Activated T-helper 1 cell treated with anti-CD3 and anti-CD28 coated beads, Interleukin-12 subunit alpha, Interleukin-12 subunit beta, Interleukin-2, Interleukin-4 antibody, amounts not matched to agents 30 ng/mL and 10 ng/mL and 1 ng/mL, durations not matched to agents 14 hours and 24 hours and 36 hours (primary cell): ENCODE measurements around the gene SMIM41. TPM values are rescaled to one million over a fixed set of nuclear protein-coding genes. Genes with fewer than 3 reads are reported as not detected.
"Not testable (repeated sequence)": the region's sequence is repeated elsewhere in the genome, so short reads cannot be mapped to it uniquely, and the experiment has no call there.

ENCODE experiments used
- DNase-seq: peaks from one replicate; pipeline ENCODE4 v3.0.0; 2021; ENCODE audit warnings: low spot score
- H3K27ac Mint-ChIP-seq: one replicate; pipeline ENCODE4 v1.8.0; 2021; ENCODE audit warnings: mild to moderate bottlenecking, mixed read lengths
- H3K27me3 Mint-ChIP-seq: one replicate; pipeline ENCODE4 v1.8.0; 2022; ENCODE audit warnings: mild to moderate bottlenecking, moderate library complexity, mixed read lengths; ENCODE audit not compliant: insufficient read depth
- H3K36me3 Mint-ChIP-seq: one replicate; pipeline ENCODE4 v1.8.0; 2021; ENCODE audit warnings: low read depth, mixed read lengths
- H3K4me1 Mint-ChIP-seq: one replicate; pipeline ENCODE4 v1.8.0; 2021; ENCODE audit warnings: low read depth, mixed read lengths
- H3K4me3 Mint-ChIP-seq: one replicate; pipeline ENCODE4 v1.8.0; 2021; ENCODE audit warnings: mild to moderate bottlenecking, moderate library complexity, mixed read lengths
- H3K9me3 Mint-ChIP-seq: one replicate; pipeline ENCODE4 v1.8.0; 2021; ENCODE audit warnings: mixed read lengths
- intact Hi-C: fragments of 100-400 bp; cut with micrococcal nuclease; formaldehyde crosslinking; loops from one replicate; pipeline ENCODE4 v1.15.1; 2024
- total RNA-seq: library from RNA; stranded (reverse); gene quantifications from 2 replicates; pipeline ENCODE4 v1.2.3, GENCODE V29; 2022

SMIM41 gene
- total RNA-seq, 1 donor from 2014 or later = not detected

DNA sequence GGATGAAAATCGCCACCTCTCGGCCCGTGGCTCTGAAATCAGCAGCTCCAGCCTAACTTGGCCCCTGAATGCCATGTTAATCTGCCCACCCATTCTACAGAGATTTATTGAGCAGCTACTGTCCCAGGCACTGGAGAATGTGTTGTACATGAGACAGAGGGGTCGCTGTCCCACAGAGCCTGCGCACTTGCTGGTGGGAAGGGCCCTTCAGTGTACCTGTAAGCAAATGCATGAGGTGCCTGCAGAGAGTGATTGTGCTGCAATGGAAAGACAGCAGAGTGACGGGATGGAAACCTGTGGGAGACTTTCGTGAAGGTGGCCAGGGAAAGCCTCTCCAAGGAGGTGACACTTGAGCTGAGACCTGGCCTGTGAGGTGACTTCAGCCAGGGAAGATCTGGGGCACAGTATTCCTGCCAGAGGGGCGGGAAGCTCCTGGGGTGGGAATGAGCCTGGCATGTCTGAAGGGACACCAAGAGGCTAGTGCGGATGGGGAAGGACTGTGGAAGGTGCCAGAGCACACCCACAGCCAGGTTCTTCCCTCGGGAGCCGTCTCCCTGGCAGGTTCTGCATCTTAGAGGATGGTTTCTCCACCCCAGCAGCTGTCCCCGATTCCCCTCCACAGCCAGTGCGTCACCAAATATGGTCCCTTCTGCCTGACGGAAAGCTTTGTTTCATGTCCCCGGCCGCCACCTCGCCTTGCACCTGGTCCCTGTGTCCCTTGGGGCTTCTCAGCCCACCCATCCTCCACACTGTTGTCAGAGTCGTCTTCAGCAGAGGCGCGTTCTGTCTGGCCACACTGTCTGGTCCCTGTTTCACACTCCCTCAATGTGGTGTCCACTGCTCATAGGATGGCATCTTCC, 8.7 kb downstream of the SMIM41 start:
- intact Hi-C loops = no loop called here
- Mint-ChIP-seq H3K4me3 (no peak overlapping the region), H3K27ac (no peak overlapping the region), H3K27me3 (peaks cover 46% of the 10 kb centered on the region), H3K9me3 (no peaks in the 10 kb centered on the region), H3K4me1 (no peaks in the 10 kb centered on the region), H3K36me3 (no peaks in the 10 kb centered on the region)
- DNase-seq = no peak

GRCh38 chr12:52089491-52089890, 10.0 kb downstream of the SMIM41 start:
- Mint-ChIP-seq H3K4me3 (no peak overlapping the region), H3K27me3 (peaks cover 46% of the 10 kb centered on the region), H3K4me1 (no peaks in the 10 kb centered on the region), H3K9me3 (no peaks in the 10 kb centered on the region), H3K27ac (no peak overlapping the region), H3K36me3 (no peaks in the 10 kb centered on the region)
- no peak for DNase-seq
- intact Hi-C loops = no loop called here

DNA sequence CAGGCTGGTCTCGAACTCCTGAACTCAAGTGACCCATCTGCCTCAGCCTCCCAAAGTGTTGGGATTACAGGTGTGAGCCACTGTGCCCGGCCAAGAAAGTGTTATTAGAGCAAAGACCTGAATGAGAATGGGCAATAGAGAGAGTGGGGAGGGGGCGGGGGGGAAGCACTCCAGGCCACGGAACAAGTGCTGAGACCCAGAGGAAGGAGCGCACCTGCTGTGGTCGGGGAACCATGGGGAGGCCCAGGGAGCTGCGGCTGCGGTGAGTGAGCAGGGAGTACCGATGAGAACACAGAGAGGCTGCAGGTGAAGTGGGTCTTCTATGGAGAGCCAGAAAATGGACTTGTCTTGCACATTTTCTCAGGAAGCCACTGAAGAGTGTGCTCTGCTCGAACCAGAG, 10.8 kb downstream of the SMIM41 start:
- Mint-ChIP-seq H3K4me3 (no peak overlapping the region), H3K36me3 (no peaks in the 10 kb centered on the region), H3K9me3 (no peaks in the 10 kb centered on the region), H3K4me1 (no peaks in the 10 kb centered on the region), H3K27ac (no peak overlapping the region), H3K27me3 (peaks cover 44% of the 10 kb centered on the region)
- intact Hi-C loops = no loop called here
- DNase-seq = no peak

DNA sequence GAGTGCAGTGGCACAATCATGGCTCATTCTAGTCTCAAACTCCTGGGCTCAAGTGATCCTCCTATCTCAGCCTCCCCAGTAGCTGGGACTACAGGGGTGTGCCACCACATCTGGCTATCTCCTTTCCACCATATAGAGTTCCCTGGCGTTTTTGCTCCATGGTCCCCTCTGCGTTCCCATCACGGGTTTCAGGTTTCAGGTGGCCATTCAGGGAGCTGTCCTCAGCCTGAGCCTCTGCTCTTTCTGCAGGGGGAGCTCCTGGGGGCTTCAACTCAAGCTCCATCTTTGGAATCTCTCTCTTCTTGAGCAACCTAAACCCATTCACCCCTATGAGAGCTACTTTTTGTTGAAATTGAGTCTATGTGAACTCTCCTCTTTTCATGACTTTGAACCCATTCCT, 11.6 kb downstream of the SMIM41 start:
- intact Hi-C loops = no loop called here
- H3K27me3 Mint-ChIP-seq = peaks cover 44% of the 10 kb centered on the region
- no peak for DNase-seq

DNA sequence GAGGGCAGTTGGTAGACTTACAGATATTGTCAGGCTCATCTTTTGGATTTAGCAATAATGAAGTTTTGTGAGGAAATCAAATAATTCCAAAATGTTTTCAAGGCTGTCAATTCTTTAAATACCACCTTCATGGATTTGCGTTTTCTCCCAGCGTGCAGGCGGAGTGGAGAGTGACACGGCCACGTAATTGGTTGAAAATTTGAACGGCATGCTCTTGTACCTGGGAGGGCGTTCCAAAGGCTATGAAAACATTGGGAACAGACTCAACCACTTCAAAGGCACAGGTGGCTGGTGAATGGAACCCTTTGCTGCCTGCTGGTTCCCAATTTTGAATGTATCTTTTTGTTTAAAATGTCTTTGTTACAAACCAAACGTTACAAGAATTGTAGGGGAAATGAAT, 12.4 kb downstream of the SMIM41 start:
- intact Hi-C loops = no loop called here
- no peak overlapping the region for H3K4me3 Mint-ChIP-seq
- H3K9me3 Mint-ChIP-seq = no peaks in the 10 kb centered on the region
- no peaks in the 10 kb centered on the region for H3K4me1 Mint-ChIP-seq
- no peak for DNase-seq
- no peak overlapping the region for H3K27ac Mint-ChIP-seq
- H3K27me3 Mint-ChIP-seq = peaks cover 38% of the 10 kb centered on the region
- no peaks in the 10 kb centered on the region for H3K36me3 Mint-ChIP-seq

More for the DNA sequence above, 11.6 kb downstream of the SMIM41 start:
- no peaks in the 10 kb centered on the region for H3K36me3 Mint-ChIP-seq
- H3K4me3 Mint-ChIP-seq = no peak overlapping the region
- no peaks in the 10 kb centered on the region for H3K4me1 Mint-ChIP-seq
- H3K9me3 Mint-ChIP-seq = no peaks in the 10 kb centered on the region
- no peak overlapping the region for H3K27ac Mint-ChIP-seq

- Mint-ChIP-seq H3K27ac (no peak overlapping the region), H3K4me3 (no peak overlapping the region), H3K27me3 (peaks cover 30% of the 10 kb centered on the region), H3K9me3 (no peaks in the 10 kb centered on the region), H3K36me3 (no peaks in the 10 kb centered on the region), H3K4me1 (no peaks in the 10 kb centered on the region)
- no peak for DNase-seq
- intact Hi-C loops = no loop called here
These were observed 13.8 kb downstream of the SMIM41 start for GRCh38 chr12:52093346-52093745.

- intact Hi-C loops = no loop called here
- Mint-ChIP-seq H3K9me3 (no peaks in the 10 kb centered on the region), H3K4me1 (no peaks in the 10 kb centered on the region), H3K4me3 (no peak overlapping the region), H3K27me3 (peaks cover 12% of the 10 kb centered on the region), H3K27ac (no peak overlapping the region), H3K36me3 (no peaks in the 10 kb centered on the region)
- no peak for DNase-seq
These were observed 17.0 kb downstream of the SMIM41 start for GRCh38 chr12:52096332-52097044.

DNA sequence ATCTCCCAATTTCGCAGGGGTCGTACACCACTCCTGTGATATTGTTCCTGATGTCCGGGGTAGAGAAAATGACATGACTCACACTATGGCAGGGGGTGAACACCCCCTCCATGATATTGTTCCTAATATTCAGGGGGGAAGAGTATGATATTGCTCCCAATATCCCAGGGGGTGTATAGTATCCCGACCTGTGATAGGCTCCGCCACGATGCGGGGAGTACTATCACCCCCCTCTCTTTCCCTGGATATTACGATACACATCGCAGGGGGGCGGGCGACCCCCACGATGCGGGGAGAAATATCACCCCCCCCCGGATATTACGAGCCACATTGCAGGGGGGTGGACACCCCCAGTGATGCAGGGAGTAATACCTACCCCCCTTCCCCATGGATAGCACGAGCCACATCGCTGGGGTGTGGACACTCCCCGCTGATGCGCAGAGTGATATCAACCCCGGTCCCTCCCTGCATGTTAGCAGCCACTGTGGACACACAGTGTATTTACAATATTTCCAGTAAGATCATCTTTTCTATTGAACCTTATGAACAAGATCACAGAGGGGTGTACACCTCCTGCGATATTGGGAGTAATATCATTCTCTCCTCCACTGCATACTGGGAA, 17.7 kb downstream of the SMIM41 start:
- Mint-ChIP-seq H3K36me3 (no peaks in the 10 kb centered on the region), H3K27me3 (peaks cover 10% of the 10 kb centered on the region), H3K4me1 (no peaks in the 10 kb centered on the region), H3K27ac (no peak overlapping the region), H3K4me3 (no peak overlapping the region), H3K9me3 (no peaks in the 10 kb centered on the region)
- no peak for DNase-seq
- intact Hi-C loops = no loop called here

DNA sequence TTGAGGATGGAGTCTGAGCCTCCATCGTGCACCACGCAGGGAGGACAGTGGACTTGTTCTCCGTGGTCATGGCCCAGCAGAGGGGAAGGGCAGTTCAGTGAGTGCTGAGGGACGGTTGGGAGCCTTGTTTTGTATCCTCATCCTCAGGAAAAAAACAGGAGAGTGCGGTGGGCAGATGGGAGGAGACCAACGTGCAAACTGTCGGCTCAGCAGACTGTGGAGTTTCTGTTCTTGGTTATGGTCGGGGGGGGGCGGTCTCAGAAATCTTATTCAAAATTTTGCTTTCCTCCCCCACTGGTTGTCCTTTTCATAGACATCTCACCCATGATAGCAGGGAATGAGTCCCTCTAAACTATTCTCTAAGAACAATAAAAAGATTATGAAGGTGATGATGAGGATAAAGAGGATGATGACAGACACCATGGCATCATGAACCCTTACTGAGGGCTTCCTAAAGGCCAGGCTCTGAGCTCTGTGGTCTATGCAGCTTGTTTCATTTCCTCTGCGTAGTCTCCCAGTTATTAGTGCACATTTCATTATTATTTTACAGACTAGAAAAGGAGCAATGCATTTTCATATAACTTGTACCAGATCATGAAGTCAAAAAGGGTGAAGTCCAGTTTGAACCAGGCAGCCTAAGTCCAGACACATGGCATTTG, 25.1 kb downstream of the SMIM41 start:
- H3K9me3 Mint-ChIP-seq, H3K27ac Mint-ChIP-seq, H3K36me3 Mint-ChIP-seq, intact Hi-C loops, DNase-seq, H3K4me3 Mint-ChIP-seq, H3K4me1 Mint-ChIP-seq: not testable (repeated sequence)
- peaks cover 45% of the 10 kb centered on the region for H3K27me3 Mint-ChIP-seq

DNA sequence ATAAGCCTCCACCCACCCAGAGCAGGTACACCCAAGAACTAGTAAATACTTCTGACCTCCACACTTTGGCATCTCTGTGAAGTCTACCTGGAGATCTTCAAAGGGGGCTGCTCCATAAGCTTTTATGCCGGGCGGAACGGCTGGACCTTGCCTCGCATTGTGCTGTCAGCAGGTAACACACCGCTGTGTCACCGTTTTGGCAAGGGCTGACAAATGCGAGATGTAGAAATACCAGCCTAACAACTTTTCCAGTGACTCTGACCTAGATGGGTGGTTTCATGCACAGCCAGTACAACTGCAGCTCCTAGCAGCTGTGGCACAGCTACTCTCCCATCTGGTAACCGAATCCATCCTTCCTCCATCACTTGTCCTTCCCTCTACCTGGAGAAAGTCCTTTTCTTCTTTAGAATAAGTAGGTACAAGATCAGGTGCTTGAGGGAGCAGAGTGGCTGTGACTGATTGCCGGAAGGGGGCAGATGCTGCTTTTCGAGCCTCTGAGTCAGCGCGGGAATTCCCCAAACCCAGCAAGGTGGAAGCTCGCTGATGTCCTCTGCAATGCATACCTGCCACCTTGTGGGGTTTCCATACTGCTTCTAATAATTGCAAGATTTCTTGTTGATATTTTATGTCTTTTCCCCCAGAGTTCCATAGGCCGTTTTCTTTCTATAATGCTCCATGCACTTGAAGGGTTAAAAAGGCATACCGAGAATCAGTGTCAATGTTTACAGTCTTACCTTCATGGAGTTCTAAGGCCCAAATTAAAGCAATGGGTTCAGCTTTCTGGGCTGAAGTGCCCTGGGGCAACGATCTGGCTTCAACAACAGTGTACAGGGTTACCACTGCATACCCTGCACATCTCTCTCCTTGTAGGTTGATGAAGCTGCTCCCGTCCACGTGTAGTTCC, 37.0 kb downstream of the SMIM41 start:
- not testable (repeated sequence) for H3K27ac Mint-ChIP-seq, H3K36me3 Mint-ChIP-seq, H3K9me3 Mint-ChIP-seq, H3K27me3 Mint-ChIP-seq, H3K4me3 Mint-ChIP-seq
- intact Hi-C loops = loop anchor here (1.0 to 5.0 kb wide), 3 partner anchors 34 to 91 kb away; partner anchors contain the start of gene ATG101
- H3K4me1 Mint-ChIP-seq = peaks cover 31% of the 10 kb centered on the region
- peak; percentile 59 for DNase-seq

DNA sequence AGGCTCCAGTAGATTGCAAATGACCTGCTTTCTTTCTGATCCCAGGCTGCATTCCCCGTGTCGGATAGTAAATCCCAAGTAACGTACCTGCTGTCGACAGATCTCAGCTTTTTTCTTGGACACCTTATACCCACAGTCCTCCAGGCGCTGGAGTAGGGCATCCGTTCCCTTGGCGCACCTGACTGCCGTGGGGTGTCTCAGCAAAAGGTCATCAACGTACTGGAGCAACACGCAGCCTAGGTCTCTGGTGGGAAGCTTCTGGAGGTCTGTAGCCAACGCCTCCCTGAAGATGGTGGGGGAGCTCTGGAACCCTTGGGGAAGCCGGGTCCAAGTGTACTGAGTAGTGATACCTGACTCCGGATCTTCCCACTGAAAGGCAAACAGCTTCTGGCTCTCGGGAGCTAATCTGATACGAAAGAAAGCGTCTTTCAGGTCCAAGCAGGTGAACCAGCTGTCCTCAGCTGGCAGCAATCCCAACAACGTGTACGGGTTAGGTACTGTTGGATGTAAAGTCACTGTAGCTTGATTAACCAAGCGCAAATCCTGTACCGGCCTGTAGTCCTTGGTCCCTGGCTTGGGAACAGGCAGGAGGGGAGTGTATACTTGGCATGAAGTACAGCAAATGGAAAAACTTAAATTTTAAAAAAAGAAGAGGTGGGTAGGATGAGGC, 38.4 kb downstream of the SMIM41 start:
- peak overlapping the region; percentile 23 for H3K27ac Mint-ChIP-seq
- H3K27me3 Mint-ChIP-seq = peaks cover 17% of the 10 kb centered on the region
- peaks cover 40% of the 10 kb centered on the region for H3K4me1 Mint-ChIP-seq
- intact Hi-C loops = loop anchor here (5.0 kb wide), 1 partner anchor 36 kb away; no protein-coding TSS in a partner anchor
- H3K36me3 Mint-ChIP-seq, H3K4me3 Mint-ChIP-seq, DNase-seq, H3K9me3 Mint-ChIP-seq: not testable (repeated sequence)
